IPS-20b (cell line): Measurements from ENCODE around the gene PTPN5.
"Not testable (repeated sequence)": the region's sequence is repeated elsewhere in the genome, so short reads cannot be mapped to it uniquely, and the experiment has no call there.

Experiments used
- H3K27ac ChIP-seq: one replicate; pipeline ENCODE4 v1.5.1; 2013; ENCODE audit warnings: low read length
- H3K27me3 ChIP-seq: 2 replicates; pipeline ENCODE4 v1.6.1; 2013; ENCODE audit warnings: mild to moderate bottlenecking, low read length, inconsistent platforms; ENCODE audit not compliant: insufficient read depth
- H3K36me3 ChIP-seq: 2 replicates; pipeline ENCODE4 v1.6.1; 2013; ENCODE audit warnings: low read depth, mild to moderate bottlenecking, inconsistent platforms, low read length, moderate library complexity; ENCODE audit not compliant: insufficient read depth
- H3K4me1 ChIP-seq: 2 replicates; pipeline ENCODE4 v1.6.1; 2013; ENCODE audit warnings: mild to moderate bottlenecking, control low read depth, inconsistent platforms, low read length, moderate library complexity; ENCODE audit not compliant: insufficient read depth
- H3K4me3 ChIP-seq: 2 replicates; pipeline ENCODE4 v1.5.1; 2013; ENCODE audit warnings: mild to moderate bottlenecking, low read length, inconsistent platforms
- H3K9ac ChIP-seq: 2 replicates; pipeline ENCODE4 v1.6.1; 2013; ENCODE audit warnings: low read depth, mild to moderate bottlenecking, inconsistent platforms, low read length, moderate library complexity
- H3K9me3 ChIP-seq: 2 replicates; pipeline ENCODE4 v1.6.1; 2013; ENCODE audit warnings: mild to moderate bottlenecking, low read depth, low read length, inconsistent platforms; ENCODE audit not compliant: insufficient read depth

PTPN5 gene

DNA sequence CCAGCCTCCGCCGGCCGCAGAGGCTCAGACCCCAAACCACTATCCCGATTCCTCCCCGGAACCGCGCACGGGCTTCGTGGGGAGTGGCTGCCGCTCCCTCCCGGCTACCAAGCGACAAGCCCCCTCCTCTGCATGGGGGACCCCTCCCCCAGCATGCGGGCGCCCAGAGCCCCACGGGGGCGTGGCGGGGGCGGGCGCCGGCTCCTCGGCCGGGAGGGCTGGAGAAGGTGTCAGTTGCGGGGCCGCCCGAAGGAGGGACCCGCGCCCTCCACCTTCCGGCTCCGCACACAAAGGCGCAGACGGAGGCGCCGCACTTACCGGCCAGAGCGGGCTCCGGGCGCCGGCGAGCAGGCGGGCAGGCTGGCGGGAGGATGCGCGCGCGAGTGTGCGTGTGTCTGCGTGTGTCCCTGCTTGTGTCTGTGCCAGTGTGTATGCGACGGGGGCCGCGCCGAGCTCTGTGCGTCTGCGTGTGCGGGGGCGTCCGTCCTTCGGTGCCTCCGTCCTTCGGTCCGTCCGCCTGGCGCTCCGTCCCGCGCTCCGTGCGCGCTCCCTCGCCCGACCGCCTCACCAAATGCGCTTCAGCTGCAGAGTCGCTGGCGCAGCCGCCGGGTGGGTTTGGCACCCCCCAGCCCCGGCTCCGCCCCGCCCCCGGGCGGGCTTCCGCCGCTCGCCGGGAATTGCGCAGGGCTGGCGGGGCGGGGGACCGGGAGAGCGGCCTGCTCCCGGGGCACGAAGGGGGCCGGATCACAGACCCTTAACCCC, at the start of gene PTPN5:
Gene PTPN5, minus strand, starts transcription at position 592 of the 762 bp plus-strand sequence. CDS start 19,840 bp downstream, outside the sequence.
- Histone ChIP-seq H3K36me3 (no peaks in the 10 kb centered on the region), H3K27me3 (peaks cover 73% of the 10 kb centered on the region), H3K4me3 (peak within 1 kb of the TSS; percentile 82), H3K27ac (no peak within 1 kb of the TSS), H3K9me3 (no peaks in the 10 kb centered on the region), H3K4me1 (no peaks in the 10 kb centered on the region), H3K9ac (peak within 1 kb of the TSS; percentile 61; the same call in 1 of the 2 replicates)

DNA sequence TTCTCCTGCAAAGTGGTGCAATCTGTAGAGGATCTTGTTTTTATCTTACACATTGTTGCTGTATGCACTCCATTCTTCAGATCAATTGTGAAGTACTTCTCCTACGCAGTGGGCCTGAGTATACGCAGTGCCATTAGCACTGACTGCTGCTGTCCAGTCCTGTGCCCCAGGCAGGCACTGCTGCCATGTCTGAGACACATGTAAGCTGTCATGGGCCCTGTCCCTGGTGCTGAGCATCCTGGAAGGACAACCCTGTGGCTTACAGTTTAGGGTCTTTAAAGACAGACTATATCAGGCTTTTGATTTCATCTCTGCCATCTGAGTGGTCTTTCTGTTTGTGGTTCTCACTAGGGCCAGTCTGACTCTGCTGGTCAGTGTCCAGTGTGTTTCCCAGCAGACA, 44.8 kb upstream of the PTPN5 start:
- Histone ChIP-seq H3K9me3 (no peaks in the 10 kb centered on the region), H3K36me3 (no peaks in the 10 kb centered on the region), H3K4me3 (no peak overlapping the region), H3K9ac (no peak overlapping the region), H3K27me3 (no peaks in the 10 kb centered on the region), H3K27ac (no peak overlapping the region), H3K4me1 (no peaks in the 10 kb centered on the region)

DNA sequence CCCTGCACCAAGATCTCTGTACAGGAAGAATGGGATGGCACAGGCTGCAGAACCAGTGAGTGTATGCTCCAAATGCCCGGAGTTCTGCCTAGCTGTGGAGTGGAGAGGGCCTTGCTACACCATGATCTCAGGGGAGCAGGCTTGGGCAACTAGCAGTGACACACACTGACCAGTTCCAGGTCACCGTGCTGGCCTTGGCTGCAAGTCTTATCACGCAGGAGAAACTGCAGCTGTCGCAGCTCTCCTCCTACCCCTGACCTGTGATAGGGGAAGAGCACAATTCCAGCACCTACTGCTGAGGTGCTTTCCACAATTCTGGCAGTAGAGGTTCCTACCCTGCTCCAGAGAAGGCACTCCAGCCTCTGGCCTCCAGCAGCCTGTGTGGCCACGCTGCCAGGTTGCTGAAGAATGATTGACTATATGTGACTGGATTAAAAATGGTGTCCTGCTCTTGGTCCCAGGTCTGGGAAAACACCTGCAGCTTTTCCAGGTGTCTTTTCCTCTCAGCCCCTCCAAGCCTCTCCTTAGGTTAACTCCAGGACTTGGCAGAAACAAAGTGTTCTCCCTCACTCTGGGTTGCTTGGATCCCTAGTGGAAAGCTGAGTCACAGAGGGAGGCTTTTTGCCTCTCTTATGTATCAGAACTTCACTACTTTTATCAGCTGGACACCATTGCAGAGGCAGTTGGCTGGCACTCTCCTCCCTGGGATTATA, 43.3 kb upstream of the PTPN5 start:
- Histone ChIP-seq H3K9me3 (no peaks in the 10 kb centered on the region), H3K4me3 (no peak overlapping the region), H3K4me1 (no peaks in the 10 kb centered on the region), H3K27ac (no peak overlapping the region), H3K36me3 (no peaks in the 10 kb centered on the region), H3K27me3 (no peaks in the 10 kb centered on the region), H3K9ac (no peak overlapping the region)

DNA sequence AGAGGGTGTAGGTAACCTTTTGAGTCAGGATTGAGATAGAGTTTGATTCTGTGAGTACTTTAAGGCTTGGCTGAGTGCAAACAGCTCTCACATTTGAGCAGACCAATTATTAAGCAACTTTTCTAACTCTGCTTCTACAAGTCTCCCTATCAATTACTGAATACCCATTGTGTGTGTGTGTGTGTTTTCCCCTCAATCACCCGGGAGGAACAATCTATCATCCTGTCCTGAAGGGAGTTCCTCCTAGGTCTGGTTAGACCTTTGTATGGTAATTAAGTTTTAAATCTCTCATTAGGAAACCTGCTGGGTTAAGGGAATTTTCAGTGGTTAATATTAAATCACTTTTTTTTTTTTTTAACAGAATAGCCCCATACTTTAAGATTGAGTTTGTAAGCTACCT, 28.6 kb upstream of the PTPN5 start:
- H3K27me3 ChIP-seq, H3K4me3 ChIP-seq, H3K36me3 ChIP-seq, H3K9ac ChIP-seq, H3K27ac ChIP-seq, H3K9me3 ChIP-seq, H3K4me1 ChIP-seq: not testable (repeated sequence)

DNA sequence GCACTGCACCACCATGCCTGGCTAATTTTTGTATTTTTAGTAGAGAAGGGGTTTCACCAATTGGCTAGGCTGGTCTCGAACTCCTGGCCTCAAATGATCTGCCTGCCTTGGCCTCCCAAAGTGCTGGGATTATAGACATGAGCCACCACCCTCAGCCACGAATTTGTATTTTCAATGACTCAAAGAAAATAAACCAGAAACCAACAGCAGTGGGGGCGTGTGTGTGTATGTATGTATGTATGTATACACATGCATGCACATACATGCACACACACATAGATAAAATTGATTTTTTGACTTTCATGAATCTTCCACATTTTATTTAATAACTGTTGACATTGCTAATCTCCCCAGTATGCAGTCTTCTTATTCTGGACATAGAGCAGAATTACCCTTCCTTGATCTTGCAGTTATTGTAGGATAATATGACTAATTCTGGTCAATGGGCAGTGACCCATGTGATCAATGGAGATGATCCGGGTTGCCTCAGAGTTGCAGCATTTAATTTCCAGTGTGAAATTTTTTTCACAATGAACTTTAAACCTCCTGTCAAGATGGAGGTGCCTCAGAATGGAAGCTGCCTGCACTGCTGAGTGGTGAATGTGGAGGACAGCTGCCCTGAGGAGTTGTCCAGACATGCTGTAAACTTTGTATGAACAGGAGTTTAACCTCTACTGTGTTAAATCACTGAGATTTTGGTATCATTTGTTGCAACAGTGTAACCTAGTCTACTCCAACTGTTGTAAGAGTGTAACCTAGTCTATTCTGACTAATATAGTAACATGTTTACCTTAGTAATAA, 12.8 kb upstream of the PTPN5 start:
- H3K36me3 ChIP-seq: no peaks in the 10 kb centered on the region
- no peaks in the 10 kb centered on the region for H3K9me3 ChIP-seq
- no peak overlapping the region for H3K9ac ChIP-seq
- peaks cover 26% of the 10 kb centered on the region for H3K27me3 ChIP-seq
- no peak overlapping the region for H3K4me3 ChIP-seq
- H3K27ac ChIP-seq: no peak overlapping the region
- H3K4me1 ChIP-seq: no peaks in the 10 kb centered on the region

DNA sequence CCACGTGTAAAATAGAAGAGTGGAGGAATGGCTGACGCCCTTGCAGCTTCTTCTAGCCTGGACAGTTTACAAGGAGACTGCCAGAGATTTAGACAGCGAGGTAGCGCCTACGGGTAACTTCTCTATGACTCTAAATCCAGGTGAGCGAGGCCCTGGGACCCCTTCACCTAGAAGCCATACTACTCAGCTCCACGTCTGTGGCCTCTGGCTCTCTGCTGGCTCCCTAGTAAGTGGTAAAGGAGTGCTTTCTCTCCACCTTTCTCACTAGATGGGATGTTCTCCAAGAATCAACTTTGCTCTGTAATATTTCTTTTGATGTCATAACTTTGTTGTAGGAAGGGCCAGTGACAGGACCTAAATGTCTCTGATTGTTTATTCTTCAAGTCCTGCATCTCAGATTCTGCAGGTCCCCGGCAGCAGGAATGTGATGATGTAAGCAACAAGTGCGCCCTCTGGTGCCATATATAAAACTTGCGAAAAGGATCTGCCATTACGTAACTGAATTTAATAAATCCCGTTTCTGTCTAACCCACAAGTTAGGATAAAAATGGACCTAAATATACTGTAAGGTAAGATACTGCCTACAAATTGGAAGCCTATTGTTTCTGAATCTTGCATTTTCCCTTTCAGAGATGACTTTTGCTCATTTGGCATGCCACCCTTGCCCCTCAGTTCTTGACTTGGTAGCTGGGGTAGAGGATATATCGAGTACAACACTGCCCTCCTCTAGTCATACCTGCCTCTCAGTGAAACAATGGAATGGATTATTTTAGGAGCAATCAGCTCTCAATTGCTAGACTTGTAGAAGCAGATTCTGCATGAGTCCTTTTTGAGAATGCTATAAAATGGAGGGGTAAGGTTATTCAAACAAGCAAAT, 11.0 kb upstream of the PTPN5 start:
- peaks cover 29% of the 10 kb centered on the region for H3K27me3 ChIP-seq
- no peak overlapping the region for H3K4me3 ChIP-seq
- H3K9ac ChIP-seq: no peak overlapping the region
- H3K36me3 ChIP-seq: no peaks in the 10 kb centered on the region
- no peaks in the 10 kb centered on the region for H3K4me1 ChIP-seq
- no peaks in the 10 kb centered on the region for H3K9me3 ChIP-seq
- H3K27ac ChIP-seq: no peak overlapping the region

DNA sequence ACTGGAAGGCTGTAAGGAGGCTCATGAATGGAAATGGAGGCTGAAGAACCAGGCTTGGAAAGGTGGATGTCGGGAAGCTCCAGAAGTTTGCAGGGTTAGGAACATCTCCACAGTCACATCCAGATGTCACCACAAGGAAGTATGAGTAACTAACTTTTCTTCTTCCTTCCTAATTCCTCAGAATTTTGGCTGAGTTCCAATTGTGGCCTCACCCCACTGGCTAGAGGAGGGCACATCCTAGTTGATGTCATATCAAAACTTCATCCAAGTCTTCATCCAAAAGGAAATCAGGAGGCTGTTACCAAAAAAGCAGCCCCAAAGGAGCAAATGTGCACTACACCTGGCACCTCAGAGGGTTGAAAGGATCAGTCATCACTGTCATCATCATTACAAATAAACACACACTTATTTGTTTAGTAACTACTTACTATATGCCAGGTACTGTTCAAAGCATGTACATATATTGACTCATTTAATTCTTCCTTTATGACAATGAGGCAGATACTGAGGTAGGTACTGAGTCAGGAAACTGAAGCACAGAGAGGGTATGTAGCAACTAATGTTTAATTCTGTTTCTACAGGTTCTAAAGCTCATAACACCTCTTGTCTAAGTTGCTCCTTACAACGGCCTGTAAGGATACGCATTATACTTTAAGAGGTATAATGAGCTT, 7.3 kb upstream of the PTPN5 start:
- H3K4me1 ChIP-seq: no peaks in the 10 kb centered on the region
- H3K27ac ChIP-seq: no peak overlapping the region
- H3K9ac ChIP-seq: no peak overlapping the region
- H3K36me3 ChIP-seq: no peaks in the 10 kb centered on the region
- no peaks in the 10 kb centered on the region for H3K9me3 ChIP-seq
- no peak overlapping the region for H3K4me3 ChIP-seq
- peaks cover 43% of the 10 kb centered on the region for H3K27me3 ChIP-seq

DNA sequence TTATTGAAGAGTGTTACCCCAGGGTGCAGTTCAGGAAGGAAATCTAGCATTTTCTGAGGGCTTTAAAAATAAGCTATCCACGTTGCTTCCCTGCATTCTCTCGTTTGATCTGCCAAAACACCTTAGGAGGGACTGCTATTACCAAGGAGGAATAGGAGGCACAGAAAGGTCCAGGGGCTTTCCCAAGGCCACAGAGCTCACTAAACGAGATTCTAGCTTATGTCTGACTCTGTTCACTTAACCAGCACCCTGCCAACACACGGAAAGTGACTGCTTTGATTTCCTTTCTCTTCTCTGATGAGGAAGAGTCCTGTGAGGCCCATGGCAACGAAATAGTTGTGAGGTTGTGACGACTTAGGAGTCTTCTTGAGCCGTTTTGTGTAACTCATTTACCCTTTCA, 3.4 kb upstream of the PTPN5 start:
- Histone ChIP-seq H3K4me1 (no peaks in the 10 kb centered on the region), H3K27ac (no peak overlapping the region), H3K4me3 (no peak overlapping the region), H3K9me3 (no peaks in the 10 kb centered on the region), H3K9ac (no peak overlapping the region), H3K36me3 (no peaks in the 10 kb centered on the region), H3K27me3 (peaks cover 69% of the 10 kb centered on the region)

DNA sequence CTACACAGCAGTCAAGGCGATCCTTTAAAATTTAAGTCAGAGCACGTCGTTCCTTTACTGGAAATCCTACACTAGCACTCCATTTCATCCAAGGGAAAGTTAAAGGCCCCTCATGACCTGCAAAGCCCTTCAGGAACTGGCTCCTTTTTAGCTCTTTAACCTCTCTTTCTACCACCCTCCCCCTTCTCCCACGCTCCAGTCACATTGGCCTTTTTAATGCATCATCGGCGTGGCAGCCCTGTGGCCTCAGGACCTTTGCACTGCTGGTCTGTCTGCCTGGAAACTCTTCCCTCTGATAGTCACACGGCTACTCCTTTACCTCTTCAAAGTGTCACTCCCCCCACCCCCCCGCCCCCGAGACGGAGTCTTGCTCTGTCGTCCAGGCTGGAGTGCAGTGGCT, 1.2 kb upstream of the PTPN5 start:
- Histone ChIP-seq H3K27me3 (peaks cover 78% of the 10 kb centered on the region), H3K9ac (no peak overlapping the region), H3K4me3 (peak overlapping the region; percentile 82; the same call in 1 of the 2 replicates), H3K4me1 (no peaks in the 10 kb centered on the region), H3K36me3 (no peaks in the 10 kb centered on the region), H3K27ac (no peak overlapping the region), H3K9me3 (no peaks in the 10 kb centered on the region)

DNA sequence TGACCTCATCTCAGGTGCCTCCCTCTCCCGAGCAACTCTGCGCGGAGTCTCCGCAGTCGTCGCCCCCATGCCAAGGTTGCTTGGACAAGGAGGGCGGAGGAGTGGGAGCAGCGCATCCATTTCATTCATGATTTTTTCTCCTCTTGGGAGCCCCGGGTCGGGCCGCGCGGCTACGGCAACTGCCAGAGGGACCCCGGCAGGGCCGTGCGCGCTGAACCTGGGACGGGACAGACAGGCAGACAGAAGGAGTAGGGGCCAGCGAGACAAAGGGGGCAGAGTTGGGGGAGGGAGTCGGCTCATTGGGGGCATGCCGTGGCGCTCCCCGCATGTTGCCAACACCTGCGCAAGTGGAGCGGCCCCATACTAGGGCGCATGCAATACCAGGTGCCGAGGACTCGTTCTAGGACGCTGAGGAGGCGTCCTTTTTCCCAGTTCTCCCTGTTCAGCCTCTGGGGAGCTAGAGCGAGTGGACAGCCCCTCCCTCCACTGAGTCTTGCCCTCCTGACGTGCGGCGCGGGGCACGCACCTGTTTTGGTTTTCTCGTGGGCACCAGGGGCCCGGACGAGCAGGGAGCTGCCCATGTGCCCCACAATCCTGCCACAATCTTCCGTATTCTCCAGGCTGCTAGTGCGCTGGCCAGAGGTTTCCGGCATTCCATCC, 501 bp upstream of the PTPN5 start:
- H3K4me3 ChIP-seq: peak overlapping the region; percentile 82
- peaks cover 73% of the 10 kb centered on the region for H3K27me3 ChIP-seq
- peak overlapping the region; percentile 61; the same call in 1 of the 2 replicates for H3K9ac ChIP-seq

More for the DNA sequence above, 501 bp upstream of the PTPN5 start:
- H3K4me1 ChIP-seq: no peaks in the 10 kb centered on the region
- H3K27ac ChIP-seq: no peak overlapping the region
- no peaks in the 10 kb centered on the region for H3K36me3 ChIP-seq
- H3K9me3 ChIP-seq: no peaks in the 10 kb centered on the region
